ENCODE data around the gene ADAMTS17.

The ADAMTS17 gene

GRCh38 chr15:100218434-100218833 is 123.3 kb downstream of the ADAMTS17 start:
- DNase-seq, result no peak

- no peak for DNase-seq
Observed at GRCh38 chr15:100216182-100216581, 125.6 kb downstream of the ADAMTS17 start.

GRCh38 chr15:100215843-100216169 is 126.0 kb downstream of the ADAMTS17 start:
- DNase-seq, result no peak

GRCh38 chr15:100215031-100215842 is 126.5 kb downstream of the ADAMTS17 start:
- no peak for DNase-seq

GRCh38 chr15:100211855-100212850 is 129.6 kb downstream of the ADAMTS17 start:
- DNase-seq, result no peak

- no peak for DNase-seq
Observed at GRCh38 chr15:100210338-100210737, 131.4 kb downstream of the ADAMTS17 start.

GRCh38 chr15:100208921-100209603 is 132.7 kb downstream of the ADAMTS17 start:
- no peak for DNase-seq

GRCh38 chr15:100207053-100207452 is 134.7 kb downstream of the ADAMTS17 start:
- DNase-seq, result no peak

GRCh38 chr15:100206643-100207042 is 135.1 kb downstream of the ADAMTS17 start:
- DNase-seq, result no peak

- no peak for DNase-seq
Observed at GRCh38 chr15:100205549-100206295, 136.1 kb downstream of the ADAMTS17 start.

GRCh38 chr15:100204771-100205170 is 137.0 kb downstream of the ADAMTS17 start:
- no peak for DNase-seq

GRCh38 chr15:100204211-100204610 is 137.6 kb downstream of the ADAMTS17 start:
- no peak for DNase-seq

GRCh38 chr15:100202309-100202960 is 139.3 kb downstream of the ADAMTS17 start:
- DNase-seq, result no peak

- DNase-seq, result no peak
Observed at GRCh38 chr15:100201376-100202280, 140.1 kb downstream of the ADAMTS17 start.

- DNase-seq, result no peak
Observed at GRCh38 chr15:100200287-100200880, 141.4 kb downstream of the ADAMTS17 start.

GRCh38 chr15:100199711-100200286 is 142.0 kb downstream of the ADAMTS17 start:
- no peak for DNase-seq

GRCh38 chr15:100198442-100198841 is 143.3 kb downstream of the ADAMTS17 start:
- DNase-seq, result no peak

GRCh38 chr15:100196326-100197058 is 145.3 kb downstream of the ADAMTS17 start:
- no peak for DNase-seq

GRCh38 chr15:100194996-100195395 is 146.8 kb downstream of the ADAMTS17 start:
- DNase-seq, result no peak
